Measurements from ENCODE around the gene BAZ2B. TPM values are rescaled to one million over a fixed set of nuclear protein-coding genes. Genes with fewer than 3 reads are reported as not detected.

Gene BAZ2B
- total RNA-seq, 1 donor from 2014 or later = 81.5 TPM

DNA sequence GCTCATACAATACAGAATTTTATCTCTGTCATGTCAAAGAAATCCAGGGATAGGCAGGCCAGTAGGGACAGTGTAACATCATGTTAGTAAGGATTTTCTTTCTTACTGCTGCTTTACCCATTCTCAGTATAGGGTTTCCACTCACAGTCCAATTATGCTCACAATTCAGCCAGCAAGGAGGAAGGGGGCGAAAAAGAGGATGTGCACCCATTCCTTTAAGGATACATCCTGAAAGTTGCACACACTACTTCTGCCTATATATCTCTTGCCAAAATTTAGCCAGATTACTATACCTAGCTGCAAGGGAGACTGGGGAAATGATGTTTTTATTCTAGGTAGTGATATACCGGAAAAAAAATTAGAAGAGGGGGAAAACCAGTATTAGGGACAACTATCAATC lies 66.1 kb downstream of the BAZ2B start:
- Mint-ChIP-seq H3K27me3 (ENCODE audit: unreplicated experiment) (no peaks in the 10 kb centered on the region), H3K36me3 (ENCODE audit: unreplicated experiment) (peaks cover 14% of the 10 kb centered on the region), H3K9me3 (ENCODE audit: unreplicated experiment) (no peaks in the 10 kb centered on the region), H3K27ac (ENCODE audit: unreplicated experiment) (no peak overlapping the region), H3K4me1 (ENCODE audit: unreplicated experiment) (peaks cover 15% of the 10 kb centered on the region), H3K4me3 (ENCODE audit: unreplicated experiment) (no peak overlapping the region)
- TF ChIP-seq, protein P1, sequence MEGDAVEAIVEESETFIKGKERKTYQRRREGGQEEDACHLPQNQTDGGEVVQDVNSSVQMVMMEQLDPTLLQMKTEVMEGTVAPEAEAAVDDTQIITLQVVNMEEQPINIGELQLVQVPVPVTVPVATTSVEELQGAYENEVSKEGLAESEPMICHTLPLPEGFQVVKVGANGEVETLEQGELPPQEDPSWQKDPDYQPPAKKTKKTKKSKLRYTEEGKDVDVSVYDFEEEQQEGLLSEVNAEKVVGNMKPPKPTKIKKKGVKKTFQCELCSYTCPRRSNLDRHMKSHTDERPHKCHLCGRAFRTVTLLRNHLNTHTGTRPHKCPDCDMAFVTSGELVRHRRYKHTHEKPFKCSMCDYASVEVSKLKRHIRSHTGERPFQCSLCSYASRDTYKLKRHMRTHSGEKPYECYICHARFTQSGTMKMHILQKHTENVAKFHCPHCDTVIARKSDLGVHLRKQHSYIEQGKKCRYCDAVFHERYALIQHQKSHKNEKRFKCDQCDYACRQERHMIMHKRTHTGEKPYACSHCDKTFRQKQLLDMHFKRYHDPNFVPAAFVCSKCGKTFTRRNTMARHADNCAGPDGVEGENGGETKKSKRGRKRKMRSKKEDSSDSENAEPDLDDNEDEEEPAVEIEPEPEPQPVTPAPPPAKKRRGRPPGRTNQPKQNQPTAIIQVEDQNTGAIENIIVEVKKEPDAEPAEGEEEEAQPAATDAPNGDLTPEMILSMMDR (IDR thresholded peaks at IDR 0.05) = no peak
- DNase-seq (ENCODE audit: extremely low spot score, unreplicated experiment) = no peak

DNA sequence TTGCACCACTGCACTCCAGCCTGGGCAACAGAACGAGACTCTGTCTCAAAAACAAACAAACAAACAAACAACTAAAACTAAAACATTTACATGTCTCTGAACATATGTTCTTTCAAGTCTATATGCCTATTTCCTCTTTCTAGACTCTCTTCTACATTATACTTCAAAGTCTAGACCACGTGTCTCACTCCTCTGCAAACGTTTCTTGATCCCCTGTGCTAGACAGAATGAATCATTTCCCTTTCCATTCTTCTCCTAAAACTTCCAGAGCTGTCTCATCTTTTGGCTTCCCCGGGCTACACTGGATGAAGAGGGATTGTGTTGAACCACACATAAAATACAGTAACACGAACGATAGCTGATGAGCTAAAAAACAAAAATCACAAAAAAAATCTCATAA lies 67.1 kb downstream of the BAZ2B start:
- H3K4me1 Mint-ChIP-seq (ENCODE audit: unreplicated experiment) = peaks cover 15% of the 10 kb centered on the region
- DNase-seq (ENCODE audit: extremely low spot score, unreplicated experiment) = no peak
- H3K36me3 Mint-ChIP-seq (ENCODE audit: unreplicated experiment) = peaks cover 18% of the 10 kb centered on the region
- no peak overlapping the region for H3K4me3 Mint-ChIP-seq (ENCODE audit: unreplicated experiment)
- TF ChIP-seq, protein P1 (IDR thresholded peaks at IDR 0.05) = no peak
- no peak overlapping the region for H3K27ac Mint-ChIP-seq (ENCODE audit: unreplicated experiment)
- H3K9me3 Mint-ChIP-seq (ENCODE audit: unreplicated experiment) = no peaks in the 10 kb centered on the region
- no peaks in the 10 kb centered on the region for H3K27me3 Mint-ChIP-seq (ENCODE audit: unreplicated experiment)

DNA sequence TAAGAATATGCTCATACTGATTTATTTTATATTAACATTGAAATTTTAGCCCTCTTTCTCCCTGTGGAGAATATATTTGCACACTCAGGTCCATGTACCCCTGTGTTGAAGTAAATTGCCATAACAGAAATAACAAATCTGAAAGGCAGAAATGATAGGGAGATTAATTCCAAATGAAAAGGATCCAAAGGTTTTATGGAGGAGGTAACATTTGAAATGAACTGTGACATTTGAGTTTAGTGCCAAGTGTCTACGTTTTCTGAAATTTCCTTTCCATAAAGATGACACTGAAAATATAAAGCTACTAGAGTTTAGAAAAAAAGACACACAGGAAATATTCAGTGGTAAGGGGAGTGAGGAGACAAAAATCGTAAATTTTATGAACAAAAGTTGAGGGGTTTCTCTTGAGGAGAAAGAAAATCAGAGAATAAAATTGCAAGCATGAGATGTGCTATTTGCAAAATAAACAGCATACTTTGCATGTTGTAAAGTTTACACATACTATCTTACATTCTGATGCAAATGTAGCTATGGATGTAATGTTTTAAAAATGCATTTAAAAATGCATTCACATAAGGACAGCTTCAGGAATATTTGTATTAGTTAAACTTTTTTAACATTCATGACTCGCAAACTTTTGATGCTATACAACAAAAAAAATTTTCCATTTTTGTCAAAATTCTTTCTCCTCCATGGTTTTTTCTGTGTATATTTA lies 69.5 kb downstream of the BAZ2B start:
- Mint-ChIP-seq H3K27ac (ENCODE audit: unreplicated experiment) (no peak overlapping the region), H3K27me3 (ENCODE audit: unreplicated experiment) (no peaks in the 10 kb centered on the region), H3K4me3 (ENCODE audit: unreplicated experiment) (no peak overlapping the region), H3K36me3 (ENCODE audit: unreplicated experiment) (peaks cover 28% of the 10 kb centered on the region), H3K9me3 (ENCODE audit: unreplicated experiment) (peaks cover 8% of the 10 kb centered on the region), H3K4me1 (ENCODE audit: unreplicated experiment) (peaks cover 10% of the 10 kb centered on the region)
- no peak for DNase-seq (ENCODE audit: extremely low spot score, unreplicated experiment)
- TF ChIP-seq, protein P1 (IDR thresholded peaks at IDR 0.05) = no peak

DNA sequence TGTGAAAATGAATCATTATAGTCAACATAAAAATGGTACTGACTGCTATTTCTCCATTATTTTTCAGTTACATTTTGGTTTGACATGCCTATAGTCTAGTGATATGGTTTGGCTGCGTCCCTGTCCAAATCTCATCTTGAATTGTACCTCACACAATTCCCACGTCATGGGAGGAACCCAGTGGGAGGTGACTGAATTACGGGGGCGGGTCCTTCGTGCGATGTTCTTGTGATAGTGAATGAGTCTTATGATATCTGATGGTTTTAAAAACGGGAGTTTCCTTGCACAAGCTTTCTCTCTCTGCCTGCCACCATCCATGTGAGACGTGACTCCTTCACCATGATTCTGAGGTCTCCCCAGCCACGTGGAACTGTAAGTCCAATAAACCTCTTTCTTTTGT lies 70.3 kb downstream of the BAZ2B start:
- no peak for DNase-seq (ENCODE audit: extremely low spot score, unreplicated experiment)
- Mint-ChIP-seq H3K4me1 (ENCODE audit: unreplicated experiment) (peaks cover 7% of the 10 kb centered on the region), H3K4me3 (ENCODE audit: unreplicated experiment) (no peak overlapping the region), H3K36me3 (ENCODE audit: unreplicated experiment) (peaks cover 33% of the 10 kb centered on the region), H3K27me3 (ENCODE audit: unreplicated experiment) (no peaks in the 10 kb centered on the region), H3K27ac (ENCODE audit: unreplicated experiment) (no peak overlapping the region), H3K9me3 (ENCODE audit: unreplicated experiment) (peaks cover 12% of the 10 kb centered on the region)
- TF ChIP-seq, protein P1 (IDR thresholded peaks at IDR 0.05) = no peak

DNA sequence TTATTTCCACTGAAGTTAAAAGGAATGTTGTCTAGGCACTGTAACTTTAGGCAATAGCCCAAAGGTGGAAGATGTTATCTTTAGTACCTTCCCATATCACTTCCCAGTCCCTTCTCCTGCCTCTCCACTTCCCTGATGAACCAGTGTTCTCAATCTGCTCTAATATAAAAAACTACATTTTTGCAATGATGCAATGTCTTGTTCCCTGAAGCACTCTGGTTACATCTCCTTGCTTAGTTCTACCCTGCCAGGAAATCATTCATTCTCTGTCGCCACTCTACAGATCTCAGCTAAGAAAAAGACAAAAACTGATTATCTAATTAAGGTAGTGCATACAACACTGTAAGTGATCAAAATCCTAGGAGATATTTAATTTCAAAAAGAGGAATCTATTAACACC lies 71.3 kb downstream of the BAZ2B start:
- TF ChIP-seq, protein P1 (IDR thresholded peaks at IDR 0.05) = no peak
- no peak for DNase-seq (ENCODE audit: extremely low spot score, unreplicated experiment)
- H3K9me3 Mint-ChIP-seq (ENCODE audit: unreplicated experiment) = peaks cover 12% of the 10 kb centered on the region
- H3K4me3 Mint-ChIP-seq (ENCODE audit: unreplicated experiment) = no peak overlapping the region
- peaks cover 38% of the 10 kb centered on the region for H3K36me3 Mint-ChIP-seq (ENCODE audit: unreplicated experiment)
- no peaks in the 10 kb centered on the region for H3K27me3 Mint-ChIP-seq (ENCODE audit: unreplicated experiment)
- peaks cover 9% of the 10 kb centered on the region for H3K4me1 Mint-ChIP-seq (ENCODE audit: unreplicated experiment)
- no peak overlapping the region for H3K27ac Mint-ChIP-seq (ENCODE audit: unreplicated experiment)
